NB4 (cell line): ENCODE results near the gene AP2M1.

Source experiments
- MAX ChIP-seq: IDR thresholded peaks from 2 replicates; pipeline ENCODE4 v1.6.1; 2011; ENCODE audit warnings: low read depth, low read length
- POLR2A ChIP-seq: IDR thresholded peaks from 2 replicates; pipeline ENCODE4 v1.6.1; 2011; ENCODE audit warnings: mild to moderate bottlenecking; ENCODE audit not compliant: insufficient read length; ENCODE audit errors: extremely low read depth

GRCh38 chr3:184176377-184177330 is 2.0 kb downstream of the AP2M1 start:
- TF ChIP-seq MAX (no peak), POLR2A (no peak)
